Common myeloid progenitor, CD34-positive (primary cell): ENCODE data around the gene GCK.
A peak's percentile ranks its signal among the peaks of the same experiment; 100 is the strongest.

Source experiments
- CTCF ChIA-PET: fragments of 350-600 bp; sonication (Branson Sonifier 250); formaldehyde crosslinking; loops from one replicate; lab custom pipeline; 2021; ENCODE audit warnings: antibody characterized with exemption; lab: Charles Lee
- POLR2A ChIA-PET: fragments of 350-600 bp; sonication (Branson Sonifier 250); formaldehyde crosslinking; loops from one replicate; lab custom pipeline; 2021; ENCODE audit warnings: antibody characterized with exemption; lab: Charles Lee
- DNase-seq, 3 donors: peaks; one replicate each; pipeline versions ENCODE4 v3.0.0 to v3.0.0-alpha.2; 2013
- H3K27ac ChIP-seq, 2 experiments: 1 replicate in 1 of 2; 2 replicates in 1 of 2; pipeline ENCODE4 v1.7.0; 2013; ENCODE audit warnings: inconsistent platforms in 2 of 2, low read length in 2 of 2, mild to moderate bottlenecking in 2 of 2, low read depth in 1 of 2, moderate library complexity in 1 of 2; ENCODE audit not compliant: severe bottlenecking in 2 of 2, insufficient read depth in 1 of 2, poor library complexity in 1 of 2
- H3K27me3 ChIP-seq, 5 experiments: replicated peaks in 2 of 5; 1 replicate in 3 of 5; 2 replicates in 2 of 5; pipeline versions ENCODE4 v1.6.1 to v1.7.0; 2013; ENCODE audit warnings: low read length in 4 of 5, mild to moderate bottlenecking in 2 of 5, moderate library complexity in 2 of 5, inconsistent platforms in 1 of 5; ENCODE audit not compliant: insufficient read depth in 5 of 5, control insufficient read depth in 4 of 5
- H3K36me3 ChIP-seq, 4 experiments: 1 replicate in 2 of 4; 2 replicates in 2 of 4; pipeline versions ENCODE4 v1.6.1 to v1.7.0; 2013; ENCODE audit warnings: low read length in 3 of 4, control low read depth in 1 of 4, mild to moderate bottlenecking in 1 of 4; ENCODE audit not compliant: control insufficient read depth in 4 of 4, insufficient read depth in 4 of 4
- H3K4me1 ChIP-seq, 4 experiments: 1 replicate in 3 of 4; 2 replicates in 1 of 4; pipeline versions ENCODE4 v1.6.1 to v1.7.1; 2013; ENCODE audit warnings: low read length in 3 of 4, mild to moderate bottlenecking in 3 of 4, control low read depth in 1 of 4, inconsistent platforms in 1 of 4, moderate library complexity in 1 of 4; ENCODE audit not compliant: control insufficient read depth in 4 of 4, insufficient read depth in 4 of 4; ENCODE audit errors: control extremely low read depth in 1 of 4
- H3K4me3 ChIP-seq, 7 experiments: 1 replicate in 4 of 7; 2 replicates in 3 of 7; pipeline versions ENCODE4 v1.5.1 to v1.7.0; 2013; ENCODE audit warnings: mild to moderate bottlenecking in 7 of 7, low read length in 6 of 7, moderate library complexity in 6 of 7, inconsistent platforms in 2 of 7, low read depth in 2 of 7, control low read depth in 1 of 7; ENCODE audit not compliant: insufficient read depth in 4 of 7, control insufficient read depth in 1 of 7; ENCODE audit errors: extremely low read depth in 1 of 7
- H3K9me3 ChIP-seq, 5 experiments: 1 replicate in 4 of 5; 2 replicates in 1 of 5; pipeline versions ENCODE4 v1.6.1 to v1.7.1; 2013; ENCODE audit warnings: low read length in 4 of 5, mild to moderate bottlenecking in 2 of 5, inconsistent platforms in 1 of 5, low read depth in 1 of 5, moderate library complexity in 1 of 5; ENCODE audit not compliant: control insufficient read depth in 4 of 5, insufficient read depth in 2 of 5; ENCODE audit errors: control extremely low read depth in 1 of 5
- WGBS: methylation state at CpG from one replicate; pipeline ENCODE4 v1.1.5; 2013; ENCODE audit not compliant: insufficient coverage; 5-methylcytosine and 5-hydroxymethylcytosine counted together

The GCK gene

DNA sequence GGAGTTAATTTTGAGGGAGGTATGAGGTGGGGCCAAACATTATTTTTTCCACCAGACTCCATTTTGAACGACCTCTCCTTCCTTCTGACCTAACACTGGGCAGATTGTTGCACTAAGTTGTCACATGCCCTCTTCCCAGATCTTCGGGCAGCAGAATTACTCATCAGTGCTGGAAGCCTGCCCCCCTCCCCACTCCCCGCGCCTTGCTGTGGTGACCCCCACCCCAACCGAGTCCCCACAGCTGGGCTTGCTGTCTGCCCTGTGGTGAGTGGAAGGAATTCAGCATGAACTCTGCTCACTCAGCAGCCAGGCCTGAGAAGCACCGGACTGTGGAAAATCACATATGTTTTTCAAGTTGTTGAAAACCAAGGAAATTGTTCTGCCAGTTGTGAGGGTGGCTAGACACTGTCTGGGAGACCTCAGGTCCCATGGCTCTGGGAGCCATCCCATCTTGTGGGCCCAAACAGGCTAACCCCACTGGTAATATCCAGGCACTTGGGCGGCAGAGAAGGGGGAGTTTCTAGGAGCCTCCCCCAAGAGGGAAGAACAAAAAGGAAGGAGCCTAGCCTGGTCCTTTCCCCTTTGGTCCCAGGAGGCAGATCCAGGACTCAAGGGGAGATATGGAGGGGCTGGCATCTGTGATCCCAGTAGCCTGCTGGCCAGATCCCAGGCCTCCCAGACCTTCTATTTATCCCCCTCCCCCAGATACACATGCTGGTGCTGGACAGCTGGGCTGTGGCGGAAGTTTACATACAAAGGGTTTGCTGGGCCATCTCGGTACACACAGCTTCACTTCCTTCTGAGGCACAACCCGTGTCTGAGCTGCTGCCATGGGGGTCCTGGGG lies 88.6 kb downstream of the GCK start:
- DNase-seq = no peak

GRCh38 chr7:44099669-44100068 lies 89.6 kb downstream of the GCK start:
- WGBS = no CpG with 5 or more reads among the region's 4 CpGs
- Histone ChIP-seq H3K9me3 (no peaks in the 10 kb centered on the region), H3K27me3 (no peaks in the 10 kb centered on the region), H3K36me3 (no peaks in the 10 kb centered on the region), H3K4me1 (peaks cover 9 to 37% (median 25%) of the 10 kb centered on the region in 4 experiments), H3K4me3 (no peak overlapping the region), H3K27ac (no peak overlapping the region)
- CTCF ChIA-PET = interaction anchor here (1.2 to 1.6 kb wide), 2 partner anchors 23 to 98 kb away, joined by 3 to 4 read pairs; no protein-coding TSS in a partner anchor
- peak in 2 of 3 donors; percentile 18 to 39 for DNase-seq
- POLR2A ChIA-PET = interaction anchor here (0.6 kb wide), 1 partner anchor 8 kb away, joined by 3 read pairs; no protein-coding TSS in a partner anchor

More for the DNA sequence above, 88.6 kb downstream of the GCK start:
- ChIA-PET POLR2A (no interaction called here), CTCF (interaction anchor here (0.9 to 1.0 kb wide), 2 partner anchors 9 to 15 kb away, joined by 3 to 4 read pairs; no protein-coding TSS in a partner anchor)
- Histone ChIP-seq H3K9me3 (no peaks in the 10 kb centered on the region), H3K36me3 (no peaks in the 10 kb centered on the region), H3K27me3 (no peaks in the 10 kb centered on the region), H3K27ac (no peak overlapping the region), H3K4me3 (no peak overlapping the region), H3K4me1 (peaks cover 9 to 47% (median 32%) of the 10 kb centered on the region in 4 experiments)
- WGBS = 85% methylated on average over 7 of the region's 10 CpGs

GRCh38 chr7:44098092-44099068 lies 90.9 kb downstream of the GCK start:
- Histone ChIP-seq H3K36me3 (no peaks in the 10 kb centered on the region), H3K27me3 (no peaks in the 10 kb centered on the region), H3K27ac (no peak overlapping the region), H3K4me1 (peaks cover 9 to 28% (median 20%) of the 10 kb centered on the region in 4 experiments), H3K4me3 (no peak overlapping the region), H3K9me3 (no peaks in the 10 kb centered on the region)
- ChIA-PET CTCF (interaction anchor here (0.8 to 1.6 kb wide), 9 partner anchors 8 to 99 kb away, joined by 3 to 7 read pairs (median 4); no protein-coding TSS in a partner anchor), POLR2A (interaction anchor here (1.0 to 1.1 kb wide), 2 partner anchors 18 to 103 kb away, joined by 3 to 4 read pairs; partner anchors contain the start of gene YKT6)
- WGBS = 98% methylated on average over 5 of the region's 6 CpGs
- no peak for DNase-seq

- Histone ChIP-seq H3K4me1 (peaks cover 9 to 20% (median 16%) of the 10 kb centered on the region in 4 experiments), H3K27me3 (no peaks in the 10 kb centered on the region), H3K9me3 (no peaks in the 10 kb centered on the region), H3K36me3 (no peaks in the 10 kb centered on the region), H3K27ac (no peak overlapping the region), H3K4me3 (no peak overlapping the region)
- WGBS = 69% methylated on average over 6 of the region's 9 CpGs
- DNase-seq = peak in 2 of 3 donors; percentile 78 to 85
- ChIA-PET POLR2A (interaction anchor here (1.1 kb wide), 1 partner anchor 16 kb away, joined by 4 read pairs; no protein-coding TSS in a partner anchor), CTCF (interaction anchor here (1.0 to 1.6 kb wide), 5 partner anchors 9 to 31 kb away, joined by 3 to 6 read pairs (median 4); no protein-coding TSS in a partner anchor)
Measured at GRCh38 chr7:44097064-44097932, 91.9 kb downstream of the GCK start.

DNA sequence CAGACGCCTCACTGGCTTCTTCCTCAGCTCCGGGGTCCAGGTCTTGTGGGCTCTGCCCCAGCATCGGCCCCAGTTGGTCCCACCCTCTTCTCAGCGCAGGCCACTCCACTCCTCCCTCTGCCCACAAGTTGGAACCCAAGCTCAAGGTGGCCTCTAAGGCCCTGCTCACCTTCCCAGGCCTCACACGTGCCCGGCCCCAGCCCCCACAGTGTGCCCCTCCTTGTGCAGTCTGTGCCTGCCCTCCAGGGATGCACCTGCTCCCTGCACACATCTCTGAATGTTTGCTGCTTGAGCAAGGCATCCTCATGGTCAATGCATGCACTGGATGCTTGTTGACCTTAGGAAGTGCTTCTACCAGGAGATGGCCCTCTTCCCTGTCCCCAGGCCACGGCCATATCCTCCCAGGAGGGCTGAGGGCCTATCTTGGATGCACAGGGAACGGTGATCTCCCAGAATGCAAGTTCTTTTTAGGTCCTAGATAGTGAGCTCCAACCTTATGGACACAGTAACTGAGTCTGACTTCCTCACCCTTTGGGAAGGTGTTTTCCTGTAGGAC lies 92.8 kb downstream of the GCK start:
- ChIA-PET CTCF (interaction anchor here (1.0 kb wide), 1 partner anchor 25 kb away, joined by 3 read pairs; no protein-coding TSS in a partner anchor), POLR2A (no interaction called here)
- WGBS = 97% methylated on average over 8 of the region's 8 CpGs
- Histone ChIP-seq H3K27ac (no peak overlapping the region), H3K27me3 (no peaks in the 10 kb centered on the region), H3K4me3 (no peak overlapping the region), H3K9me3 (no peaks in the 10 kb centered on the region), H3K4me1 (peaks cover 9 to 20% (median 16%) of the 10 kb centered on the region in 4 experiments), H3K36me3 (no peaks in the 10 kb centered on the region)
- DNase-seq = no peak

- WGBS = 100% methylated on average over 2 of the region's 3 CpGs
- H3K27ac ChIP-seq = no peak overlapping the region
- no peak overlapping the region for H3K4me3 ChIP-seq
- H3K36me3 ChIP-seq = no peaks in the 10 kb centered on the region
- H3K4me1 ChIP-seq = peaks cover 9 to 20% (median 16%) of the 10 kb centered on the region in 4 experiments
- POLR2A ChIA-PET = no interaction called here
- no peak for DNase-seq
- no peaks in the 10 kb centered on the region for H3K9me3 ChIP-seq
- CTCF ChIA-PET = no interaction called here
- H3K27me3 ChIP-seq = no peaks in the 10 kb centered on the region
Measured at GRCh38 chr7:44095781-44096180, 93.5 kb downstream of the GCK start.
